SK-N-MC (cell line): ENCODE data around the gene FOXP1.

ENCODE experiments used
- EZH2 ChIP-seq: fragments of 200-600 bp; sonication (generic); IDR thresholded peaks from one replicate; pipeline ENCODE4 v1.6.1; 2017; ENCODE audit warnings: antibody characterized with exemption
- POLR2AphosphoS5 ChIP-seq: IDR thresholded peaks from 2 replicates; pipeline ENCODE4 v1.6.1; 2012; ENCODE audit warnings: mild to moderate bottlenecking, low read depth, low read length, borderline replicate concordance

DNA sequence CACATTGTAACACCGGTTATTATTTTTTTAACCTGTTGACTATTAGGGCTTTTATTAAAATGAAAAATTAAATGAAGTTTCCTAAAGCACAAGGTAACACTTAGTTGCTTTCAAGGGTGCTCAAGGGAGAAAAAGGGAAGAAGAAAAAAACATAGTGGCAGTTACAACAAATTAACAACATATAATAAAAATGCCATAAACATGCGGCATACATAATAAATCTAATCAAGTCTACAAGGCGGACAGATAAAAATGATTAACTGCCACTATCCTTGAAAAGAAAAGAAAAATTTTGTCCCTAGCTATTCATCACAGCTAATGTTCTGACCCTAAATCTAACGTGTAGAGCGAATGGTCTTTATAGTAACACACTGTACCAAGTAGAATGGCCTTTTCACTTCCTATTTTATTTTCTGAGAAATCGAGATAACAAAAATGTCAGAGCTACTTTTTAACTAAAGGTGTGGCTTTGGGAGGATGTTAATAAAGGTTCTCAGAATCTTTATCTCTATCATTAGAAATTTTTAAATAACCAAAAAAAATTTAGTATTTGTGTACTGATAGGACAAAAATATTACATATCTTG lies 194.9 kb downstream of the FOXP1 start:
- no peak for TF ChIP-seq POLR2AphosphoS5
- TF ChIP-seq EZH2: no peak
